Mucosa of gallbladder (tissue), 1 donor: ENCODE results near the gene ABLIM1. TPM values are rescaled to one million over a fixed set of nuclear protein-coding genes. Genes with fewer than 3 reads are reported as not detected.
A peak's percentile ranks its signal among the peaks of the same experiment; 100 is the strongest.

Source experiments
- DNase-seq: peaks from one replicate; pipeline ENCODE4 v3.0.0-alpha.2; 2020; ENCODE audit warnings: low spot score
- total RNA-seq: library from RNA; stranded (reverse); gene quantifications from one replicate; pipeline ENCODE4 v1.2.1, GENCODE V29; 2021
- donor health status: DM: no; HTN: no; CAD: no.

ABLIM1 gene
- total RNA-seq, 1 donor from 2014 or later, result 103 TPM

DNA sequence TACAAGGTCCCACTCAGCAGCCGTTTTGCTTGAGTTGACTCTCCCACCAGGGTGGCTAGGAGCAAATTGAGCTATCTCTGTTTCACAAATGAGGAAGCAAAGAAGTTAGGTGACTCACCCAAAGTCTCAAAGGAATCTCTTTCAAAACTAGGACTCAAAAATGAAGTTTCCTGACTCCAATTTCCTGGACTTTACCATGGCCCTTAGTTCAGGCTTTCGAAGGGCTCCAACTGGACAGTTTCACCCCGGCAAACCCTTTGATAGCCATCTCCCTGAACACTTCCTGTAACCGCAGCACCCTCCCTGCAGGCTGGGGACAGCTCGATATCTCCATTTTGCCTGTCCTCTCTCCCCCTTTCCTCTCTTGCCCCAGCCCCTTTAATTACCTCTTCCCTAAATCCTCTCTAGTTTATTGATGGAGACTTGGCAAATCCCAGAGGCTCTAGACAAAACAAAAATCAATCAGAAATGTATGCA is 249.1 kb downstream of the ABLIM1 start:
- DNase-seq, result no peak

DNA sequence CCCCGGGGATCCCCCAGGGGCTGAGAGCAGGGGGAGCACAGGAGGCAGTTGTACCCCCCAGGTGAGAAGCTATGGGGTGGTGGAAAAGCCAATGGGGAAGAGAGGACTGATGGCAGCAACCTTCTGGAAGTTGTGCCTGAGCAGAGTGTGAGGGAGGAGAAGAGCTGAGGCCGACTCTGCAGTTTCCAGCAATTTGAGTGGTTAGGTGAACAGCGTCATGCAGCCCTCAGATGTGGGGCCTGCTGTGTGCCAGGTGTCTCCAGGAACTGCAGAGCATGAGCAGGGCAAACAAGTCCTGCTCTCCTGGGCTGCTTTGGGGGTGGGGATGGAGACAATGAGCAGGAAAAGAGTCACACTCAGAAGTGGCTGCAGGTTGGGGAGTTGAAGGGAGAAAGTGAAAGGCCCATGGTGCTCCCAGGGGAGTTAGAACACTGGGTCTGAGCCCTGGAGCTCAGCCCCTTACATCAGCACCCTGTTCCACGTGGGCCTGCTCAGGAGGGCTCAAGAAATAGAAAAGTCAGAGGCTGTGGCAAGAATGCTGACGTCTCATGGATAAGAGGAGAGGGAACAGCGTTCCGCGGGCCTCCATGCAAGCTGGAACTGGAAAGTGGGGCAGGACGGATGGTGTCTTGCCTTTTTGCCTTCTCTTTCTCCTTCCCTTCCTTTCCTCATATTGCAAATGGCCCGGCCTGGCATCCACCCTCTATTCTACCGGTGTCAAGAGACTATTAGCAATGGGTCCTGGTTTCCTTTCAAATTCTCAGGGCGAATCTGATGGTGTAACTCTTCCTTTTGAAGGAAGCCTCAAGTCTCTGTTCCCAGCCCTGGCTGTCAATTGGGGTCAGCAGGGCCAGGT is 249.7 kb downstream of the ABLIM1 start:
- DNase-seq, result no peak

DNA sequence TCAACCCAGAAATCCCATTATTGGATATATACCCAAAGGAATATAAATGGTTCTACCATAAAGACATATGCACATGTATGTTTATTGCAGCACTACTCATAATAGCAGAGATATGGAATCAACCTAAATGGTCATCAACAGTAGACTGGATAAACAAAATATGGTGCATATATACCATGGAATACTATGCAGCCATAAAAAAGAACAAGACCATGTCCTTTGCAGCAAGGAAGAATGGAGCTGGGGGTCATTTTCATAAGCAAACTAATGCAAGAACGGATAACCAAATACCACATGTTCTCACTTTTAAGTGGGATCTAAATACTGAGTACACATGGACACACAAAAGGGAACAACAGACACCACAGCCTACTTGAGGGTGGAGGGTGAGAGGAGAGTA is 251.6 kb downstream of the ABLIM1 start:
- DNase-seq, result no peak

DNA sequence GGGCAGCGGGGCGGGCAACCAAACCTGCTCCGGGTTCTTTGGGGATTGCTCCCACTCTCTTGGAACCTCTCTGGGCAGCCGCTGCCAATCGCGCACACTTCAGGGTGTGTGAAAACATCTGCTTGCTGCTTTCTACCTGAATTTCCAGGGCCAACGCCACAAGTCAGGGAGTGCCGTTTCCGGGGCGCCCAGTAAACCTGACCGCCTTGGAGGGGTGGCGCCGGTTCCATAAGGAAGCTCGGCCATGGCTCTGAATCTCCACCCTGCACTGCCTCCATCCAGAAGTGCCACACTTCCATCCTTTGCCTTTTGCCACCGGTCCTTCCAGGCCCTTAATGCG is 253.1 kb downstream of the ABLIM1 start:
- no peak for DNase-seq

DNA sequence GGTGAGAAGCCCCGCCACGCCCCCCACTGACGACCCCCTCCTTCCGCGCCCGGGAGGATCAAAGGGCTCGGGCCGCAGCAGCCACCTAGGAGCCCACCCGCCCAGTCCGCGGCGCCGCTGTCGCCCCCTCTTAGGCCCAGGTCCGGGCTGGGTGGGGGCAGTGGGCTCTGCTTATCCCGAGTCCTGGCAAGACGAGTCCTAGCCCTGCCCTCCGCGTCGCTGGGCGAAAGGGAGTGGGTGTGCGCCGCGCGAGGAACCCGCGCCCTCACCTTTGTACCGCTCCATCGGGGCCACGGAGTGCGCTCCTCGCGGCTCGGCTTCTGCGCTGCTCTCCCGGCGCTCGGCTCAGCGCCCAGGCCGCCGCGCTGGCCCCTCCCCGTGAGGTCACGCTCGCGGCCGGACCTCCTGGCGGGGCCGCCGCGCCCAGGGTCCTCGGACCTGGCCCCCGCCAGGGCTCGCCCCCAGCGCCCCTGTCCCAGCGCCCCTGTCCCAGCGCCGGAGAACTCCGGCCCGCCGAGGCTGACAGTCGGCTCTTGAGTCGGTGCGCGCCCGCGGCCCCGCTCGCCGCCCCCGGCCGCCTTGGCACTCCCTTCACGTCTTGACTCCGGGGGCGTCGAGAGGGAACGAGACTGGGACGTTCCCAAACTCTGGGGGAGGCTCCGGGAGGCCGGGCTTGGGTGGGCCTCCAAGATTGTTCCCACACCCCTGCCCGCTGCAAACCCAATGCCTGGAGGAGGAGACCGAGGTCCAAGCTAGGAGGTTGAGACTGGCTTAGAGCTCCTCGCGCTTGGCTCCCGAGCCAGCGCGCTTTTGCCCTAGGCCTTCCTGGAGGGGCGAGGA is 253.7 kb downstream of the ABLIM1 start, which contains the start of gene AFAP1L2:
TSS of gene AFAP1L2 (minus strand) at position 332 of the 840 bp plus-strand sequence. CDS start at position 285, 47 bp downstream.
- DNase-seq, result no peak

DNA sequence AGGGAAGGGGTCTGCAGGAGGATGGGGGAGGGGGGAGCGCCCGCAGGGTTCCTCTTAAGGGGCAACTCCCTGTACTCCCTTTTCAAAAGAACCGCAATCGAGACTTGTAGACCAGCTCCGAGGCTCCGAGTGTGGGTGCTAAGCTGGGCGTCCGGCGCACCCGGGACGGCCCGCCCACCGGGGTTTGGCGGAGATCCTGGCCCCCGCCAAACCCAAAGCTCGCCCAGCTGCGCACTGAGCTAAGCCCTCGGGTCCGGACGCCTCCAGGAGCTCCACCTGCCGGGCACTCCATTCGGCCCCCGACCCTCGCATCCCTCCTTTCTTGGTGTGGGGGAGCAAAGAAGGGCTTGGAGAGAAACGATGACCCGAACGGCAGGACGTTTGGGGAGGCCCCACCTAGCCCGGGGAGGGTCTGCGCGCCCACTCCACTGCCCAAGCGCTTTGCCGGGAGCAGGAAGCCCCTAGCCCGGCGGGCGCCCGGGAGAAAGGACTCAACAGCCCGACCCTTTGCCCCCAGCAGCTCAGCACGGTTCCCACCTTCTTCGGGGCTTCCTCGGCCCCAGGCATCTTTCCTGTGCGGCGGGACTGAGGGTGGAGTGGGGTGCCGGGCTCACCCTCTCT is 254.4 kb downstream of the ABLIM1 start:
- DNase-seq, result no peak

DNA sequence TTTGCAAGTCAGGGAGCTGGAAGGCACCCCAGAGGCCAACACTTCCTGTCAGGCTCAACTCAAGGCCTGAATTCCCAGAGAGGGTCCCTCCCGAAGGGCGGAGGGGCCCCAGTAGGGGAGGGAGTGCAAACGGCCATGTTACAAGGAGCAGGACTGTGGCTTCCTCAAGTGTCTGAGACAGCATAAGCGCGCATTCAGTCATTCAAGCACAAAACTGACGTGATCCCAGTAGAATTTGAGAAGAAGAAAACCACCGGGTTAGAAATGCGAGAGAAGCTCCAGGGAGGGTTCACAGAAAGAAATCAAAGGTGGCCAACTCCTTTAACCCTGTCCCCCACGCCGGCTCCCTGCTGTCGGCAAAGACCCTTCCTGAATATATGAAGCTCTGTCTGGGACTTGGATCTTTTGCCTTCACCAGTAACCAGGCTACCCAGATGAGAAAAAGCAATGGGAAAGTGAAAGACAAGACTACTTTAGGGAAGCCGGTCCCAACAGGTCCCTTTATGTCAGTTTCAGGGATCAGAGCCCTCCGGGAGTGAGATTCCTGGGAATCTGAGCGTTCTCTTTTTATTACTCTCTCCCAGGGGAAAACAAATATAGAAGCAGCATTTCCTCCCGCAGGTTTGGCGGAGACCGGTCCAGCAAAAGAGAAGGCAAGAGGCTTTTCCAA is 255.1 kb downstream of the ABLIM1 start:
- no peak for DNase-seq

DNA sequence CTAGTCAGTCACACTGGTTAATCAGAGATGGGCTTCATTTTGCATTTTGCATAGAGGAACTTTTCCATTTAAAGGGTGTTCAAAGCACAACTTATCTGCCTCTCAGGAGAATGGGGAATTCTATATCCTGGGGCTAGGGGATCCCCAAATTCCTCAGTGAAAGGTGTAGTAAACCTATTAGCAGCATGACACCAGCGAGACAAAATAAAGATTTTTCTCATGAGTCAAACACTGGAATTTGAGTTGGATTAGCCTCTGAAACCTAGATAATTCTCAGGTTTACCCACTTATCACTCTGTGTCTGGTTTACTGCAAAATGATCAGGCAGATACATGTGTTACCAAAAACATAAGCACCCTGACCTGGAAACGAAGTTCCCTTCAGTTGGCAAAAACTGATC is 255.8 kb downstream of the ABLIM1 start:
- DNase-seq, result no peak

DNA sequence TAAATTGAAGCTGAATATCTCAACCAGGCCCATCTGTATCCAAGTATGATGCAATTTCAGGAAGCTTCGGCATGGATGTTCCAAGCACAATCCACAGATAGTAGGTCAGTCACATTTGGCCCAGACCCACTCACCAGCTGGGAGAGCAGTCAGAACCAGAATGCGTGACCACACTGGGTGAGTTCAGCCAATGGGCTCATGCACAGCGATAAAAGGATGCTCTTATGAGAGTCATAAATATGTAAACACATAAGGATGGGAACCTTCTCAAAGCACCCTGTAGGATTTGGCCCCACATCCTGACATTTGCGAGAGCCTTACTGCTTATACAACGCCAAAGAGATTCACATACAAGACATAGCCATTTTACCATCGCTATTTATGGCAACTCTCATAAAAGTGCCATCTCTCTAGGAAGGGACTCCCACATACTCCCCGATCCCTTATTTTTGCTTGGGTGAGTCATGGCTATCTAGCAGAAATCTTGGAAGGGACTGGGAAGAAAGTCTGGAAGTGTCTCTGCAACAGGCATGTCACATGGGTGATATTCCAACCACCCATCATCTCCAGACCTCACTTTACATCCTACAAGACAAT is 256.8 kb downstream of the ABLIM1 start:
- peak; percentile 46 for DNase-seq

DNA sequence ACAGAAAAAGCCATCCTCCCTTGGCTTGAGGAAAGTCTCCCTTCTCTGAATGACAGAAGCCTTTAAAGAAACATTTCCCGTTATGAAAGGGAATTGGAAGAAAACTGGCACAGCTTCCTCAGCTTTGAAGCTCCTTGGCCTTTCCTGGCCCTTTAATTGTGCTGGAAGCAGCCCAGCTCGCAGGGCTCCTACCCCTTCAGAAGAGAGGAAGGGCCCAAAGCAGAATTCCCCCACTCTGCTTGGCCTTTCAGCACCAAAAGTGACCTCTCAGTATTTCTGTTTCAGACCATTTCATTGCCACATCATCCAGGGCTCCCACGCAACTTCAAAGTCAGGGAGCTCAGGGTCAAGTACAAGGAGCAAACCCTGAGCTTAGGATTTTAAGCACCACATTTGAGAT is 258.0 kb downstream of the ABLIM1 start:
- DNase-seq, result no peak

DNA sequence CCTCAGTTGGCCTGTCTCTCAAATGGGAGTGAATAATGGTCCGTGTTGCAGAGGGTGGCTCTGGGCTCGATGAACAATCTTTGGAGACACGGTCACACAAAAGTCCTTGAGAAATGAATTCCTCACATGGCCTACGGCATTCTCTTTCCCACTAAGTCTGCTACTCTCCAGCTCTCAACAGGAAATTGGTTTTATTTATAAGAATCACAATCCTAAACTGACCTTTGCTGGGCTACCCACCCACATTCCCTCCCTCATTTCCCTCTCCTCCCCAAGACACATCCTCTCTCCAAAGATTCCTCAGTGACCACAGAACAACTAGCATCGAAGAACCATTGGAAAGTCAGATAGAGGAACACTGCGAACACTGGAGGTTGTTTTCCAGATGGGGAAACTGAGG is 258.5 kb downstream of the ABLIM1 start:
- no peak for DNase-seq

DNA sequence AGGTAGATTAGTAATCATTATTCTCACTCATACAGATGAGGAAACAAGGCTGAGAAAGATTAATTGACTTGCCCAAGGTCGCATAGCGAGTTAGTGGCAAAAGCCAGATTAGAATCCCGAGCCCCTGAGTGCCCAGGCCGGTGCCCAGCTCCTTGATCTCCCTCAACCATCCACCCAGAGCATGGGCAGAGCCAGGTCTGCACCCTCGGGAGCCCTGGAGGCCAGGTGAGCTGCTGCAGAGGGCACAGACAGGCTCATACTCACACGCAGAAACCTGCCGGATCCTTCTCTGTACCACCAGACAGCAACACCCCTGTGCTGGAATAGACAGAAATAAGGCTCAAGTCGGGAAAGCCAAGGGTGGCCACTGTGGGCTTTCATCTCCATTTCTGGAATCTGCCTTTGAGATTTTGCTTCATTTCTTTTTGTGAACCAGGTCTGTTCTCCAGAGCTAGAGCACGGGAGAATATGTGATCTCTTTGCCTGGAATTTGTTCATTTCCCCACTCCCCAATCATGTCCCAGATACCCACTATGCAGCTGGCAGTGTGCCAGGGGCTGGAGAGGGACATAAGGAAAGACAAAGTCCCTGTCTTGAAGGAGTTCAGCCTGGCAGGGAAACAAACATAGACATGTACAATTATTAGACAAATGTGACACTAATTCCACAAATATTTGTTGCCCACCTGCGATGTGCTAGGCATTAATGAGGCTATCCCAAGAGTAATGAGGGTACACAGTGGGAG is 259.3 kb downstream of the ABLIM1 start:
- DNase-seq, result no peak

DNA sequence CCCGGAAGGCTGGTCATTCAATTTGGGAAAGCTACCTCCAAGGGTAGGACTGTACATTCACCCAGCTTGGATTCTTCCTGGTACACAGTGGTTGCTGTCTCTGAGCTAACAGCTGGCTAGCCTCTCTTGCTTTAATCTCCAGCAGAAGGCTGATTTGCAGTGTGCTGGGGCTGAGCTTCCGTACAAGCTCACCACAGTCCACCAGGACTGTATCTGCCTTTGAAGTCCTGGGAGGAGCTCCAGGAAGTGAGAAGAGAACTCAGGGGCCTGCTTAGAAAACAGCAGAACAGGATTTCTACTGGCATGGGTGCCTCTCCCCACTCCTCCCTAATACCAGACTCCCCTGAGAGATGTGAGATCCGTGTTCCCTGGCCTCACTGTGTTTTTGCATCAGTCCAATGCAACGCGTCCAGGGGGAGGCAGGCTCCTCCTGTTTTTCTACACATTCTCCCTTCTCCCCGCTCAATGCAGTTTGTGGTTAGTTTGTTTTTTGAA is 260.4 kb downstream of the ABLIM1 start:
- no peak for DNase-seq

DNA sequence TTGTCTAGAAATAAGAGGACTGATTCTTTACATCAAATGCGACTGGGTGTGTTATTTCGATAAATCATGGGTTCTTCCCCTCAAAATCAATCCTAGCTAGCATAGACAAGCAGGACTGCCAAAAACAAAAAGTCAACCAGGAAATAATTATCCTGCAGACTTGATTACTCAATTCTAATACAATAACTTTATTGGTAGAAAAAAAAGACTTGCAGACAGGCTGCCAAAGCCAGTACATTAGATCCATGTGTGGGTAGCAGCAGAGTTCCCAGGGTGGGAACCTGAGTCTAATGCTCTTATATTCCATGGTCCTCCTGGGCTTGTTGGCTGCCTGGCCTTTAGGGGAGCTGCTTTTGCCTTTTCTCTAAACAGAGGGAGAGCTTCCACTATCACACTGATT is 261.6 kb downstream of the ABLIM1 start:
- DNase-seq, result no peak

DNA sequence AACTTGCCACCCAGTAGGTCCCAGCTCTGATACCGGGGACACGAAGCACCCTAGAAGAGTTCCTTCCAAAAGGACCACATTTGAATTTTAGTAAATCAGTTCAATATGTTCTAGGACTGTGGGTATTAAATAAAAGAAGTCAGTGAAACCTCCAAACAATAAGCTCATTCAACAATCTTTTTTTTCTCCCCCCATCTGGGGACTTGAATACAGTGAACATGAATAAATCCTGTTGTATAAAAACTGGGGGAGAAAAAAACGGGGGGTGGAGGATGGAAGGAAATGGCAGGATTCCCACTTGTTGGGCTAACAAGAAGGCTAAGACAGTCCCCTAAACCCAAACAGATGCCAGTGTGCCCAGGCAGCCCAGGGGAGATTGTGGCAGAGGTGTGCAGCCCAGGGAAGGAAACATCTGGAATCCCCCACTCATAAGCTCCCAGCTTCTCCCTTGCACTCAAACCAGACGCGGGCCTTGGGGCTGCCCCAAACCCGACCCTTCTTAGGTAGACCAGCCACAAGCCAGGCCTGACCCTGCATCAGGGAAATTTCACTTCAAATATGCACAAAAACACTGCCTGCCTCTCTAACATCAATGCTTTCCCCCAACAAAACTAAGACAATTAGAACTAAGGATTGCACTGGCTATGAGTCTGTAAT is 262.6 kb downstream of the ABLIM1 start:
- DNase-seq, result no peak

DNA sequence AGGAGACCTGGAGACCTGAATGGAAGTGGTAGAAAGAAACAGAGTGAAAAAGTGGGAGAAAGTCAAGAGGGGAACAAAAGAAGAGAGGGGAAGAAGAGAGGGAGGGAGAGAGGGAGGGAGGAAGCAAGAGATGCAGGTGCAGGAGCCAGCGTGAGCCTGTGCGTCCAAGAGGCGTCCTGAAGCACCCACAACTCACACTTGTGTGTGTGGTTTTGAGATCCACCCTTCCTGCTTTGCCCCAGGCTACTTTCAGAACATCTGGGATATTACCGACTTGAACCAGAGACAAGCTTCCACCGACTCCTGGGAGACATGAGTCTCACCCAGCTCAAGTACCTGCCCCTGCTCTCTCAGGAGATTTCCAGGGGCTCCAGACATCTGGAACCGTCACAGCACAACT is 263.5 kb downstream of the ABLIM1 start:
- no peak for DNase-seq

DNA sequence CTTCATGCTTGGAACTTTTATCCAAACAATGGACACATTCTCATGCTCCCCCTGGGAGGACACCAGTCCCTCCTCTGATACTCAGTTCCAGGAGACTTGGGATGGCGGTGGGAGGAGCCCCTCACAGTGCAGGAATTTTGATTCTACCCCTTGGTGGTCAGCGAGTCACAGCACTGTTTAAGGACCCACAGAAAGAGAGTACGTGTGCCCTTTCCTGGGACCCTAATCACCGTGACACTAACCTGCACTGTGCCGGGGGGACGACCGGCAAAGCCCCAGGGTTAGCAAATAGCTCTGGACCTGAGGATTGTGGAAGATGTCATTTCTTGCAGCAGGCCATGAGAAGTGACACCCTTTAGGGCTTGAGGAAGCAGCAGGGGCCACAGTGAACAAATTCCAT is 264.2 kb downstream of the ABLIM1 start:
- no peak for DNase-seq

DNA sequence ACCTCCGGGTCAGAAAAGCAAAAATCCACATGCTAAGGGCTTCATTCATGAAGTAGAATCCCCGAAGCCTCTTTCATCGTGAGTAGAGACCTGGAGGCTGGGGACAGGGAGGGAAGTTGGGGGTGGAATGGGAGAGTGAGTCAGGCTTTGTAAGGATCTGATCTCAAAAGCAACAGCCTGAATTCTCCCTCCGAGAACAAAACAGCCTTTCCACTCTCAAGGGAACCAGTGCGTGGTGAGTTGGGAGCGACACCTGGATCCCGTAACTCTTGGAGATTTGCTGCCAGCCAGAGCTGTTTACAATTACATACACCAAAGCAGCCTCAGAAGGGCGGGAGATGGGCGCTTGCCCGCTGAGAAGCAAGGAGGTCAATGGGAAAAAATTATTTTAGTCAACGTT is 264.6 kb downstream of the ABLIM1 start:
- DNase-seq, result no peak

DNA sequence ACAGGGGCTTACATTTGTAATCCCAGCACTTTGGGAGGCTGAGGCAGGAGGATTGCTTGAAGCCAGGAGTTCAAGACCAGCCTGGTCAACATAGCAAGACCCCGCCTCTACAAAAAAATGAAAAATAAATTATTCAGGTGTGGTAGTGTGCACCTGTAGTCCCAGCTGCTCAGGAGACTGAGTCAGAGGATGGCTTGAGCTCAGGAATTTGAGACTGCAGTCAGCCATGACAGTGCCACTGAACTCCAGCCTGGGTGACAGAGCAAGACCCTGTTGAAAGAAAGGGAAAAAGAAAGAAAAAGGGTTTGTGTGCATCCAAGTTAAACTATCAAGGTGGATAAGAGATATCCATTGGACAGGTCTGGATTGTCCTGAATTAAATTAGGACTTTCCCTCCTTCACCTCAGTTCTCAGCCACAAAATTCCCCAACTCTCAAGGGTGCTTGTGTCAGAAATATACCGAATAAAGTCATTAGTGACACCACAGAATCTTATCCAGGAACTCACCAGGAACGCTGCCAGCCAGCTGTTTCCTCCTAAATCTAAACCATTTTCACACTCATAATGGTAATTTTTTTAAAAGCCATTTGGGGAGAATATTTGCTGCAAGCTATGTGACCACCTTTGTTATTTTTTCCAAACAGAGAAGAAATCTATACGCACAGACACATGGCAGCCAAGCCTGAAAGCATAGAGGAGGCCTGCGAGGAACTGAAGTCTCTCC is 265.8 kb downstream of the ABLIM1 start:
- DNase-seq, result no peak
